Measurements from ENCODE around the gene MRRF. TPM values are rescaled to one million over a fixed set of nuclear protein-coding genes. Genes with fewer than 3 reads are reported as not detected.
"Not testable (repeated sequence)": the region's sequence is repeated elsewhere in the genome, so short reads cannot be mapped to it uniquely, and the experiment has no call there.

MRRF gene
- total RNA-seq, 1 experiment from 2014 or later = 62.5 TPM

DNA sequence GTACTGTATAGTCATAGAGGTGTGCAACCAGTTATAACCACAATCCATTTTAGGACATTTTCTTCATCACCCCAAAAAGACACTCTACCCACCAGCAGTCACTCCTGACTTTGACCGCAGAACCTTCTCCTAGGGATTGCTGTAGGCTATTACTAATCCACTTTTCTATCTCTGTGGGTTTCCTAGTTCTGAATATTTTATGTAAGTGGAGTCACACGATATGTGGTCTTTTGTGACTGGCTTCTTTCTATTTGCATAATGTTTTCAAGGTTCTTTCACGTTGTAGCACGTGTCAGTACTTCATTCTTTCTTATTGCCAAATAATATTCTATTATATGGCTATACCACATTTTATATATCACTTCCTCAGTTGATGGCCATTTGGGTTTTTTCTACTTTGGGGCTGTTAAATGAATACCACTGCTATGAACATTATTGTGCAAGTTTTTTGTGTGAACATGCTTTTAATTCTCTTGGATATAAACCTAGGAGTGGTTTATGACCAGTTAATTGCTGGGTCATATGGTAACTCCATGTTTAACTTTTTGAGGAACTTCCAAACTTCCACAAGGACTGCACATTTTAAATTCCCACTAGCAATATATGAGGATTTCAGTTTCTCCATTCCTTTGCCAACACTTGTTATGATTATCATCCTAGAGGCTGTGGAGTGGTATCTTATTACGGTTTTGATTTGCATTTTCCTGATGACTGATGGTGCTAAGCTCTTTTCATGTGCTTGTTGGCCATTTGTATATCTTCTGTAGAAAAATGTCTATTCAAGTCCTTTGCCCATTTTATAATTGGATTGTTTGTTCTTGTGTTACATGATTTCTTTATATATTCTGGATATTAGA lies 37.8 kb downstream of the MRRF start:
- Histone ChIP-seq H3K36me3 (peaks cover 50% of the 10 kb centered on the region), H3K9me3 (no peaks in the 10 kb centered on the region), H3K4me3 (no peak overlapping the region), H3K27me3 (no peaks in the 10 kb centered on the region)
- no peak for DNase-seq

DNA sequence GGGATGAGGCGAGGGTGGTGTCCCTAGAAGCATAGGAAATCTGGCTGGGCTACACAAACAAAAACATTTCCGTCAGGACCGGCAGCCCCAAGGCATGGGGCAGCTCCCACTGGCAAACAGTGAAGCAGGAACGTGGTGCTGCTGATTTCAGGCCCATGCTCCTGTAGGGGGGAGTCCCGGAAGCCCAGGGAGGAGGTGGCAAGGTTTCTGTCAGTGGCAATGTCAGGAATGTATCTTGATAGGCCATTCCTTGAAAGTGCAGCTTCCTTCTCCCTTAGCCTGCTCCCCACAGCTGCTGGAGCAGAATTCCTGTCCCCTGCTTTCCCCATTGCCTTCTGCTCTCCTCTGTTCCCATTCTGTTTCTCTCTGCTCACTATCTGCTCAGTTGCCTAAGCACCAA lies 42.4 kb downstream of the MRRF start:
- no peaks in the 10 kb centered on the region for H3K9me3 ChIP-seq
- H3K4me3 ChIP-seq = no peak overlapping the region
- no peak for DNase-seq
- H3K27me3 ChIP-seq = no peaks in the 10 kb centered on the region
- peaks cover 53% of the 10 kb centered on the region for H3K36me3 ChIP-seq

DNA sequence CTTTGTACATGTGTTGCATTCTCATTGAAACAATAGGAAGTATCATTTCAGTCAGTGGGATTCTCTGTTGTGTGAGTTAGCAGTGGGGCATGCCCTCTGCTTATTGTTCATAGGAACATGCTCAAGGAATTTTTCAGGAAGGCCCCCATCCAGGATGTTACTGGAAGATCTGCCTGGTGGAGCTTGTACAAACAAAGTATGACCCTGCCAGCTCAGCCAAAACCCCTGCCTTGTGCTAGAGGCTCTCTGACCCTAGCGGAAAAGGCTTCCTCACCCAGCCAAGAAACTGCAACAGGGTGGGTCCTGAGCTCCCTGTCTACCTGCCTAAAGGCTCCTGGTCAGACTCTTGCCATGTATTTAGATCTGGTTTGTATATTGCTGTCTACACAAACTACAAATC lies 43.2 kb downstream of the MRRF start:
- H3K27me3 ChIP-seq = no peaks in the 10 kb centered on the region
- no peaks in the 10 kb centered on the region for H3K9me3 ChIP-seq
- H3K4me3 ChIP-seq = no peak overlapping the region
- peaks cover 51% of the 10 kb centered on the region for H3K36me3 ChIP-seq
- DNase-seq = no peak

DNA sequence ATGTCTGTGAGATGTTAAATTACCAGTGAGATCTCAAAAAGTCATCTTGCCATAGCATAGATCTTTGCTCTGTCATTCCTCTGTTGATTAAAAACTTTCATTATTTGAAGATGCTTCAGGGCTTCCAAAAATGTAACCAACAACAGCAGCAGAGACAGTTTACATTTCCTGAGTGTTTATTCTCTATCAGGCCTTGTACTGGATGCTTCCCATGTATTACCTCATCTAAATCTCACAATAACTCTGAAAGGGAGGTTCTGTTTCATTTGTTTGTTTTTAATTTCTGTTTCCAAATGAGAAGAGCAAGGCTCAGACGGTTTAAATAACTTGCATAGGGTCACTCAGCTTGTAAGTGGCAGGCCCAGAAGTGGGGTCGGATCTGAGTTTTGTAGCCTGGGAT lies 45.2 kb downstream of the MRRF start:
- no peak for DNase-seq
- Histone ChIP-seq H3K27me3 (no peaks in the 10 kb centered on the region), H3K4me3 (no peak overlapping the region), H3K9me3 (no peaks in the 10 kb centered on the region), H3K36me3 (peaks cover 57% of the 10 kb centered on the region)

DNA sequence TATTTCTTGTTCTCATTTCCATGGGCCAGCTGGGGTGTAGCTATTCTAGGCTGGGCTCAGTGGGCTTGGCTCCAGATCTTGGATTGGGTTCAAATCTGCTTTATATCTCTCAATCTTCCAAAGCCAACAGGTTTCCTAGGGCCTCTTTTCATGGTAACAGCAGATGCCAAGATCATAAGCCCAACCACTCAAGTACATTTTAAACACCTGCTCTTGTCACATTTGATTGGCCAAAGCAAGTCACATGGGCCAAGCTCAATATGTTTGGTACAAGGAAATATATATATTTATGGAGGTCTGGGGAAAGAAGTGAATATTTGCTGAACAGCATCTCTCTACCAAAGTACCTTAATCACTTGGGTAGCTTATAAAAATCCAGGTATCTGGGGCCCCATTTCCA lies 49.5 kb downstream of the MRRF start:
- DNase-seq = no peak
- Histone ChIP-seq H3K36me3 (peaks cover 45% of the 10 kb centered on the region), H3K27me3 (no peaks in the 10 kb centered on the region), H3K9me3 (no peaks in the 10 kb centered on the region), H3K4me3 (no peak overlapping the region)

DNA sequence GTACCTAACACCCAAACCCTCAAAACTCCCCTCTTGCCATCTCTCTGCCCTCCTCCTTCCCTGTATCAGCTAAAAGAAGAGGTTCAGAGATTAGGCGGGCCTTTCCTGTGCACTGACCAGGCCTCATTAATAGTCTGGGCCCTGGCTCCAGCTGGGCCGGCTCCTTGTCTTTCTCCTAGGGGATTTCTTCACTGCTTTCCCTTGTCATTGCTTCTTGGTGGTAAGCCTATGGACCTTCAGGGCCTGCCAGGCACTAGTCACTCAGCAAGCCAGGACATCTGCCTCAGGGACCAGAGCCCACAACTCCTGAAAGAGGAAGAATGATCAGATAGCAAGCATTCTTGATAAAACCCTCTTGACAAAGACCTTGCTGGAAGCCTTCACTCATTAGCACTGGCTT lies 50.9 kb downstream of the MRRF start:
- H3K27me3 ChIP-seq = no peaks in the 10 kb centered on the region
- peaks cover 44% of the 10 kb centered on the region for H3K36me3 ChIP-seq
- DNase-seq = no peak
- H3K4me3 ChIP-seq = no peak overlapping the region
- H3K9me3 ChIP-seq = no peaks in the 10 kb centered on the region

DNA sequence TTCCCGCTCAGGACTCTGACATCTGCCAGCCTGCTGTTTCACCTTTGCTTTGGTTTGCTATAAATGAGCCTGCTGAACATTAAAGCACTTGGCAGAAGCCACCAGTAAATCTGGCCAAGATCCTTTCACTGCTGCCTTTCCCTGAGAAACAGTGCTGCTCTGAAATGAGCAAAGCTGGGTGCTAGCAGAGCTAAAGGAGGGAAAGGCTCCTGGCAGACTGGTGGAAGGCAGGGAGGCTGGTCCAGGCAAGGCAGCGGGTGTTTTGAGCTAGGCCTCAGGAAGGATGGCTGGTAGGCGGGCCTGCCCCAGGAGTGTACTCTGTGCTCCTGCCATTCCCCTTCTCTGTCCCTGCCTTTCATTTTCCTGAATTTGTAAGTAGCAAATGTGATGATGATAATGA lies 53.6 kb downstream of the MRRF start:
- no peaks in the 10 kb centered on the region for H3K27me3 ChIP-seq
- H3K9me3 ChIP-seq = no peaks in the 10 kb centered on the region
- no peak overlapping the region for H3K4me3 ChIP-seq
- peaks cover 48% of the 10 kb centered on the region for H3K36me3 ChIP-seq
- peak; percentile 7 for DNase-seq

DNA sequence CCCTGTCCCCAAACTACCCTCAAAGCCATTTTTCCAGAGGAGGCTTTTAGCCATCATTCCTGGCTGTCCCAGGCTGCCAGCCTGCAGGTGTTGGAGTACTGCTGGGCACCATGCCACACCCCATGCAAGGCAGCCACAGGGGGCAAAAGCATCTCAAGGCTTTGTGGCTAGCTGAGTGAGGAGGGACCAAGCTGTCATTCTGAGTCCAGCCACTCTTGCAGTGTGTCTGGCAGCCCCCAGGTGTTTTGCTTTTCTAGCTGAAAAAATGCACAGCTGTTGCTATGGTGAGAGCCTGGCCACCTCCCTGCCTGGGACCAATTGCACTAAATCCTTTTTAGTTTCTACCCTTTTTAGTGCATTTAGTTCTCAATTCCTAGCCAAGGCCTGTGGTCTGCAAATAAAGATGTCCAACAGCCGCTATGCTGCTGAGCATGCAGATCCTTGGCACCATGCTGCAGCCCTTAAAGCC lies 55.8 kb downstream of the MRRF start:
- Histone ChIP-seq H3K4me3 (no peak overlapping the region), H3K27me3 (no peaks in the 10 kb centered on the region), H3K9me3 (no peaks in the 10 kb centered on the region), H3K36me3 (peaks cover 47% of the 10 kb centered on the region)
- DNase-seq = no peak

DNA sequence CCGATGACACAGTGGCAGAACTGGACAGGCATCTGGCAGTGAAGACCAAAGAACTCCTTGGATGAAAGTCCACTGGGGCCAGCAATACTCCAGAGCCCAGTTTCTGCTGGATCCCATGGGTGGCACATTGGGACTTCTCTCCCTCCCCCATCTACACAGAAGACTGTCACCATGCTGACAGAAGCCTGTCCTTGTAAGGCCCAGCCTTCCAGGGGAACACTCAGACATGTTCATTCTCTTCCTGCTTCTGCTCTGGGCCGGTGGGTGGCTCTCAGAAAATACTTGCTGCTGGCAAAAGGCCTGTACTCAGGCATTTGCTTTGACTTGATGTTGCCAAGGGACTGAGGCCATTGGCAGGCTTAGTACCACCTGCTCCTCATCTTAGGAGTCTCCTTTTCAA lies 57.9 kb downstream of the MRRF start:
- DNase-seq = no peak
- Histone ChIP-seq H3K4me3 (no peak overlapping the region), H3K36me3 (peaks cover 51% of the 10 kb centered on the region), H3K27me3 (no peaks in the 10 kb centered on the region), H3K9me3 (no peaks in the 10 kb centered on the region)

DNA sequence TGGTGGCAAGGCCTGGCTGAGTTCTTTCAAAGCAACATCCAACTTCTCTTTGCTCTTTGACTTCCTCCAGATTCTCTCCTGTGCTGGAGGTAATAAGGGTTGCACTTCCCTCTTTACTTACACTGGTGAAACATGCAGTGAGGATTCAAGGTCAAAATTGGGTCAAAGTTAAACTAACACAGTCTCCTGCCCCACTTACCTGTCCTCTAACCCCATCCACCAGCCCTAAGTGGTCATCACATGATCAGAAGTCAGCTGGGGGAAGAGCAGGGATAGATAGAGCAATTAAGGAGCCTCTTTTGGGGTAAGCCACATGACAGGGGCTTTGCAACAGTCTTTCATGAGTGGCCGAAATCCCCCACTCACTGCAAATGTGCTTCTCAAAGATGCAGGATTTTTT lies 60.0 kb downstream of the MRRF start:
- H3K4me3 ChIP-seq, H3K27me3 ChIP-seq, DNase-seq, H3K9me3 ChIP-seq: not testable (repeated sequence)
- peaks cover 63% of the 10 kb centered on the region for H3K36me3 ChIP-seq

DNA sequence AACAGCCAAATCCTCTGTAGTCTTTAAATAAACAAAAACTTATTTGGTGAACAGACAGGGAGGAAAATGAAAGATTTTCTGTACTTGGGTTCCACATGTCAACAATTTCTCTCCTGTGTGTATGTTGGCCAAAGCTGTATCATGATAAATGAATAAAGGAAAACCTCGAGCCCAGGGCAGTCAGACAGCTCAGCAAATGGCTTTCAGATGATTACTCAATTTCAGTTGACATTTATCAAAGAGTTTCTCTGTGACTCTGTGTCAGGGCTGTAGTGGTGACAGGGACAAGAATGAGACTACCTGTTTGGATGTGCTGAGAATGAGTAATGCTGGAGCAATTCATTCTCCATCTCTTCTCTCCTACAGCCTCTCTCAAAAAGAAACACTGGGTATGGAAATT lies 60.4 kb downstream of the MRRF start:
- DNase-seq = no peak
- Histone ChIP-seq H3K4me3 (no peak overlapping the region), H3K36me3 (peaks cover 65% of the 10 kb centered on the region)

DNA sequence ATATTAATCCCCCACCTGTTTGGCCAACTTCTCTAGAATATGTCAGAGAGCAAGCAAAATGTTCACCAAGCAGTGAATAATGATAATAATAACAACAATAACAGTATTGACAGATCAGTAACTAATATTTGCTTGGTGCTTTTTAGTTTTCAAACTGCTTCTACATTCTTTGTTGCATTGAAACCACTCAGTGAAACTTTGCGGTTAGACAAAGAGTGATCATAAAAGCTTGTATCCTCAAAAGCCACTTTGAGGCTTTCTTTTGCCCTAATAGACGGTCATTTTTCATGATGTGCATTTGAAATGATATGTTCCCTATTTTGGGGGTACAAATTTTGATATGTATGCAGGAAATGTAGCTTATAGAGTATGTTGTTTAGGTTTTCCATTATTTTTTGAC lies 62.5 kb downstream of the MRRF start:
- no peak for DNase-seq
- Histone ChIP-seq H3K27me3 (no peaks in the 10 kb centered on the region), H3K9me3 (no peaks in the 10 kb centered on the region)

More for the DNA sequence above, 60.4 kb downstream of the MRRF start:
- Histone ChIP-seq H3K27me3 (no peaks in the 10 kb centered on the region), H3K9me3 (no peaks in the 10 kb centered on the region)

DNA sequence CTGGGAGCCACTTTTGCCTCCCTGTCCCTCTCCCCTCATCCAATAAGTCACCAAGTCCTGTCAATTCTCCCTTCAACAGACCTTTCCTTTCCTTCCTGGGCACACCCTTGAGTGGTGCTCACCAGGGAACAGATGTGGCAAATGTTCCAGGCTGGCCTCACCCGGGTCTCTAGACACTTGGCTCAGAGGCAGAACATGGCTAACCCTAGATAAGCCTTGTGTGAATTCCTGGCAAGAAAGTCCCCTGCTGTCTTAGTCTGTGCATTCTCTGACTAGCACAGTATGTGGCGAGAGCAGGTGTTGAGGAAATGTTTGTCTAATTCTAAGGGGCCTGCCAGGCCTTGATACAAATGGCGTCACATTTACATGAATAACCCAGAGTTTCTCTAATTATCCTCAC lies 64.9 kb downstream of the MRRF start:
- Histone ChIP-seq H3K4me3 (no peak overlapping the region), H3K27me3 (no peaks in the 10 kb centered on the region), H3K36me3 (peaks cover 39% of the 10 kb centered on the region), H3K9me3 (no peaks in the 10 kb centered on the region)
- DNase-seq = no peak

More for the DNA sequence above, 62.5 kb downstream of the MRRF start:
- peaks cover 59% of the 10 kb centered on the region for H3K36me3 ChIP-seq
- H3K4me3 ChIP-seq = no peak overlapping the region

DNA sequence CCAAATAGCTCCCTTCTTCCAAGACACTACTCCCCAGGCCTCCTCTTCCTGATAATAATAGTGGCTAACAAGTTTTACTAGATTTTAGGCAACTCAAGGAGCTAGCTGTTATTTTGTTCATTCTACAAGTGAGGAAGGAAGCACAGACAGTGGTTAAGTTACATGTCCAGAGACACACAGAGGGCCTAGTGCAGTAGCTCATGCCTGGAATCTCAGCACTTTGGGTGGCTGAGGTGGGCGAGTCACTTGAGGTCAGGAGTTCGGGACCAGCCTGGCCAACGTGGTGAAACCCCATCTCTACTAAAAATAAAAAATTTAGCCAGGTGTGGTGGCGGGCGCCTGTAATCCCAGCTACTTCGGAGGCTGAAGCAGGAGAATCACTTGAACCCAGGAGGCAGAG lies 65.8 kb downstream of the MRRF start:
- H3K36me3 ChIP-seq = peaks cover 37% of the 10 kb centered on the region
- H3K27me3 ChIP-seq, H3K4me3 ChIP-seq, DNase-seq, H3K9me3 ChIP-seq: not testable (repeated sequence)

DNA sequence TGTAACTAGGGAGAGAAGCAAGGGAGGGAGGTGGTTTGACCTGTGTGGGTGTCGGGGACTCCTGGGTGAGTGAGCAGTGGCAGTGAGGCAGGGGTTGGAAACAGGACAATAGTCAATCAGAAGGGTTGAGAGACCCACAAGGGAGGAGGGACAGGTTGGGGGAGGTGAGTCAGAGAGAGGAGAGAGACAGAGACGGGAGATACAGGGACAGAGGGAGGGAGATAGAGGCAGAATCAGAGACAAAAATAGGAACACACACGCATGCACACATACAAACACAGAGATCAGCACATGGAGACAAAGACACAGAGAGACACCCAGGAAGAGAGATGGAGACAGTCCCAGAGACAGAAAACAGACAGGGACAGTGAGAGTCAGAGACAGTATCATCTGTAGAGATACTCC lies 66.8 kb downstream of the MRRF start:
- Histone ChIP-seq H3K36me3 (peaks cover 37% of the 10 kb centered on the region), H3K4me3 (no peak overlapping the region)
- no peak for DNase-seq

DNA sequence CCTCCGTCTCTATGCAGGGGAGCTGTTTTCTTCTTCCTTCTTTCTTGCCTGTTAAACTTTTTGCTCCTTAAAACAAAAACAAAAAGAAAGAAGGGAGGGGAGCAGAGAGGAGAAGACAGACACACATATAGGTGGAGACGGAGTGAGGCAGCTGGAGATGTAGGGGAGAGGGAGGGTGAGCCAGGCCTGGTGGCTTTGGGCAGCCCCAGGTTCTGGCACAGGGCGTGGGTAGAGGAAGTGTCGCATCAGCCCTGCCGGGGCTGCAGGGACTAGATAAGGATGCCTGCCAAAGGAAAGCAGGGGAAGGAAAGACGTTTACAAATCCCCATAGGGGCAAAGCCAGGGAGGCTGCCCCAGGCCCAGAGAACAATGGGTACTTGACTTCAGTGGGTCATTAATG lies 67.4 kb downstream of the MRRF start:
- Histone ChIP-seq H3K27me3 (no peaks in the 10 kb centered on the region), H3K9me3 (no peaks in the 10 kb centered on the region), H3K36me3 (peaks cover 32% of the 10 kb centered on the region), H3K4me3 (no peak overlapping the region)
- DNase-seq = no peak

More for the DNA sequence above, 66.8 kb downstream of the MRRF start:
- Histone ChIP-seq H3K27me3 (no peaks in the 10 kb centered on the region), H3K9me3 (no peaks in the 10 kb centered on the region)

DNA sequence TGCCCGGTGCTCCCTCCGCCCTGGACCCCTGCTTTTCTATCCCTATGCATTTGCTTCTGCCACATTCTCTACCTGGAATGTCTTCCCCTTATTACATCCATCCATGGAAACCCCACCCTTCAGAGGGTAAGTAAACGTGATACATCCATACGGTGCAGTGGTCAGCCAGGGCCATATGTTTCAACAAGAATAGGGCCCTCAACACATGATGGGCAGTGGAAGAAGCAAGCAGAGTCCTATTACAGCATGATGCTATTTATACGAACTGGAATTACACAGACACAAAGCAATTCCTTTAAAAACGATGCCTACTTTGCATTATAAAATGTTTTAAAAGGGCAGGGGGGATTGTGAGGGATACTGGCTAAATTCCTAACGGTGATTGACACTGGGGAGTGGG lies 68.0 kb downstream of the MRRF start:
- no peaks in the 10 kb centered on the region for H3K9me3 ChIP-seq
- no peak for DNase-seq
- peaks cover 27% of the 10 kb centered on the region for H3K36me3 ChIP-seq
- H3K27me3 ChIP-seq = no peaks in the 10 kb centered on the region
- H3K4me3 ChIP-seq = no peak overlapping the region

DNA sequence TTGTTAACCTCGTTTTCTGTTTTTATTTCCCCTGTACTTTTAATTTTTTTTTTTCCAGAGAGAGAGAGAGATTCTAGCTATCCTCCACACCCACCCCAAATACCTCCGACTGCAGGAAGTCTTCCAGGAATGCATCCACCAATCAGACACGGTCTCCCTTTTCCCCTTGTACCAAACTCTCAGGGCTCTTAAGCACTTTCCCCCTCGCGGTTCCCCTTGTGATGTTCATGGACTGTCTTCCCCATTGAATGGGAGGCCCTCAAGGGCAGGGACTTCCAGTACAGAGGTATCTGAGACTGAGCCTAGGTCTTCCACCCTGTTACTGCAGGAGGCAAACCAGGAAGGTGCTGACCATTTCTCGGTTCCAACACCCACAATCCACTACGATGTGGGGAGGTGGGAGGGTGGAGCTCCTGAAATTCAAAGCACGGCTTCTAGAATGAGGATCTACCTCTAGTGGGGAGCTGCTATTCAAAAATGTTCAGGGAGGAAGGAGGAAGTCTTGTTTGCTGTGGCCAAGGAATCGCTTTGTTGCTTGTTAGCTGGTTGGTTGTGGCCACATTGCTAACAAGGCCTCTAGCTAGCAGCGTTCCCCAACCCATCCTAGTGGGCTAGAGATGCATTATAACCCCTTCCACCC lies 68.6 kb downstream of the MRRF start:
- no peak overlapping the region for H3K4me3 ChIP-seq
- H3K9me3 ChIP-seq = no peaks in the 10 kb centered on the region
- no peak for DNase-seq
- peaks cover 23% of the 10 kb centered on the region for H3K36me3 ChIP-seq
- no peaks in the 10 kb centered on the region for H3K27me3 ChIP-seq
